NCI-H2196 treated with DMSO at 0.1 percent for 48 hours (cell line): ENCODE data around the gene TLK1.
"Not testable (repeated sequence)": the region's sequence is repeated elsewhere in the genome, so short reads cannot be mapped to it uniquely, and the experiment has no call there.

Experiments
- DNase-seq: peaks from one replicate; lab custom pipeline; 2025; ENCODE audit not compliant: unreplicated experiment; lab: John Stamatoyannopoulos, UW

Gene TLK1

DNA sequence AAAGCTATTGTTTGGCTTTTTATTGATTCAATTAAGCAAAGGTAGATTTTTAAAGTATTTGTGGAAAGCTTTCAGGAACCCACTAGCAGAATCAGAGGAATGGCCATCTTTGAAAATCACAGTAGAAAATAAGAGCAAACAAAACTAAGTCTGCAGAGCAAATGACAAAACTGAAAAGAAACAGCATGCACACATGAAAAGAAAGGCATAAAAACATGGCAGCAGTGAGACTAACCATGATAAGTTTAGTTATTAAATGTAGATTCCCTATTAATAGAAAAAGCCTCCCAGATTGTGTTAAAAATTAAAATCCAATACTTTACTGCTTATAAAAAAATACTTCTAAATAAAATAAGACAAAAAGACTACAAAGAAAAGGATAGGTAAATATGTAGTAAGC, 9.1 kb upstream of the TLK1 start:
- no peak for DNase-seq

DNA sequence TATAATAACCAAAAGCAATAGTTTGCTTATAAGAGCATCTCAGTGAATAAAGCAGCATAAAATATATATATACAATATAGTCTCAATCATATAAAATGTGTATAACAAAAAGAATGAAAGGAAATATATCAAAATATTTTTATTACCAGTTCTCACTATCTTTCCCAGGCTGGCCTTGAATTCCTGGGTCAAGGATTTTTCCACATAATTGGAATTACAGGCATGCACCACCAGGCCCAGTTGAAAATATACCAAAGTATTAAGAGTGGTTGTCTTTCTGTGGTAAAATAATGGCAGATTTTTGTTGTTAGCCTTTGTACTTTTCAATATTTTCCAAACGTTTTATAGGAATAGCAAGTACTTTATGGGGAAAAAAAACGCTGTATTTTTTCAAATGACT, 8.6 kb upstream of the TLK1 start:
- DNase-seq, result no peak

GRCh38 chr2:171167352-171167997, 6.8 kb upstream of the TLK1 start:
- no peak for DNase-seq

DNA sequence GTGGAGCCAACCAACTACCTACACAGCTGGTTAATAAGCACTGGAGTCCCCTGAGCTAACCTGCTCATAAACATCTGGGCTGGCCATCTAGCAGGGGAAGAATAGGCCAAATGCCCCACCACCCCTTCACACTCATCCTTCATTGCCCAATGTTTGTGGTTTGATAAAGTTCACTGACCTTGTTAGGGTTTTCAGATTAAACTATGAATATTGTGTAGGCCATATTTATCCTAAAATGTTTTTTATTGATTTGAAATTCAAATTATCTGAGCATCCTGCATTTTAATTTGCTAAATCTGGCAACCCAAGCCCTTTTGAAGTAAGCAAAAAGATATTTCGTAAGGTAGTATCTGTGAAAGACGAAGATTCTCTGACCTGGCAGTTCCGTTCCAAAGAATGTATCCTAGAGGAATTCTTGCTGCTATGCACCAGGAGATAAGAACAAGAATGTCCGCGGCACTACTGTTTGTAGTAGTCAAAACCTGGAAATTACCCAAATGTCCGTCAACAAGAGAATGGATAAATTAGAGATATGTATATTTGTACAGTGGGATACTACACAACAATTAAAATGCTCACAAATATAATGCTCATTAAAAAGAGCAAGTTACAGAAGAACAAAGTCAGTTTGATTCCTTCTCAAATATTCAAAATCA, 5.8 kb upstream of the TLK1 start:
- no peak for DNase-seq

DNA sequence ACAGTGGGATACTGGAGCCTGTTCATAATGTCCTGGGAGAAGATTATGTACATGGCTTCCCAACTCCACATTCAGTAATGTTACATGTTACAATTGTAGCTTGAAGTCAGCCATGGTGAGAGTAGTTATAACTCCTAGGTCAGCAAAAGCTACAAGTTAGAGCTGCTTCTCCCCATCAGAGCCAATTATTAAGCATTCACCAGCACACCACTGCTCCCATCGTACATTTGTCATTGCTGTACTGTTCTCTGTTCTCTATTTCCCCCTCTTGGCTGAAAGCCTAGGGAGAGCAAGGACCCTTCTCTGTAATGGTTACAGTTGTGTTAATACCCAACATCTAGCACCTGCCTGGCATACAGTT, 5.3 kb upstream of the TLK1 start:
- no peak for DNase-seq

DNA sequence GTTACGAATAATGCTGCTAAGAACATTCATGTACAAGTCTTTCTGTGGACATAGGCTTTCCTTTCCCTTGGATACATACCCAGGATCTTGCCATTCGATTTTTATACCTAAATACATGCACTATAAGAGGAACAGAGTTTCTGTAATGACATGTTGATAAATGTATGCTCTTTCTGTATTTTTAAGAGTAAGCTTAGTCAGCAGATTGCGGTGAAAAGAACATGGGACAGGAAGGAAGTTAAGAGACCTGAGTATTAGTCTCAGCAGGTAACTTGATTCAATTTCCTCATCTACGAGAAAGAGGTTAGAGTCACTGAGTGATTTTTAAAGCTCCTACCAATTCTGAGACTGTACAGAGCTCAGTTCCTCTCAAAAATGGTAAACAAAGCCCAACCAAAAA, 2.6 kb upstream of the TLK1 start:
- DNase-seq, result no peak

- not testable (repeated sequence) for DNase-seq
These were observed 2.0 kb upstream of the TLK1 start for GRCh38 chr2:171162522-171163197.

GRCh38 chr2:171160956-171161740, 455 bp upstream of the TLK1 start:
- DNase-seq, result peak; percentile 70

DNA sequence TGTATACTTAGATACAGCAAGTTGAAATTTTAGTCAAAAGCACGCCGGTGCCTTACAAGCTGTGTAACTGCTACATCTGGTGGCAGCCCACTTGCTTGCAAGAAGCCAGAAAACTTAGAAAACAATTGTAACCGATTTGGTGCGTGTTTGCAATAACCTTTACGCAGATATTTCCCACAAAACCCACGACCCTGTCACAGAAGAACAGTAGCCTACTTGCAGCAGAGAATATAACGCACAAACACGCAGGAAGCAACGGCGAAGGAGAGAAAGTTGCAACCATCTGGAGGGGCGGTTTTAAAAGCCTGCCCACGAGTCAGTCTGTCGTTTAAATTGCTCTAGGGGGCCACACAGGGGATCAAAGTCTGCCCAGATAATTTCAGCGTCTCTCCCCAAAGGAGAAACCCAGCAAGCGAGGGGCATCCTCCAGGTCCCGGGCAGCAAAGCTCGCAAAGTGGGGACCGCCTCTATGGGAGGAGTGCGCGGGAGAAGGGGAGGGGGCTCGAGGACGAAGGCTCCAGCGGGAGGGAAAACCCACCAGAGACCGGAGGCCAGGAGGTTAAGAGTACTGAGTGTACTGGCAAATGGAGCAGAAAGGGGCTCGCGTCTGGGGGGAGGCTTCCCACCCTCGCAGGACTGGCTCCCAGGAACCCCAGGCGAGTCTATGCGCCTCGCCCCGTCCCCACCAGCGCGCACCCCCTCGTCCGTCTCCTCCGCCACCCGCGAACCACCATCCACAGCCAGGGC, 1.1 kb downstream of the TLK1 start:
- peak; percentile 9 for DNase-seq

- DNase-seq, result no peak
These were observed 1.8 kb downstream of the TLK1 start for GRCh38 chr2:171158790-171159371.

GRCh38 chr2:171158036-171158789, 2.5 kb downstream of the TLK1 start:
- no peak for DNase-seq

- DNase-seq, result no peak
These were observed 3.6 kb downstream of the TLK1 start for GRCh38 chr2:171157109-171157500.

DNA sequence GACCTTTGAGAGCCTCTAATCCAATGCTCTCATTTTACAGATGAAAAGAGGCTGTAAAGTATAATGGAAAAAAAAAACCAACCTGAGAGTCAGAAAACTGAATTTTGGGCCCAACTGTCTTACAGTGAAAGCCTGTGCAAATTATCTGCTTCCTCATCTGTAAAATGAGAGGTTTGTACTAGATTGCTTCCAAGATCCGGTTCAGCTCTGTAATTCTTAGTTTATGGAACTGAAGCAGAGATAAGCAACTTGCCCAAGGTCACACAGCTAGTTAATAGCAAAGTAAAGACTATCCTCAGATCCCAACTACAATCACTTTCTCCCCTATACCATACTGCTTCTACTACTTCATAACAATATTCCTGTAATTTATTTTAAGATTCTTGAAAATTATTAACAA, 6.3 kb downstream of the TLK1 start:
- DNase-seq, result no peak

DNA sequence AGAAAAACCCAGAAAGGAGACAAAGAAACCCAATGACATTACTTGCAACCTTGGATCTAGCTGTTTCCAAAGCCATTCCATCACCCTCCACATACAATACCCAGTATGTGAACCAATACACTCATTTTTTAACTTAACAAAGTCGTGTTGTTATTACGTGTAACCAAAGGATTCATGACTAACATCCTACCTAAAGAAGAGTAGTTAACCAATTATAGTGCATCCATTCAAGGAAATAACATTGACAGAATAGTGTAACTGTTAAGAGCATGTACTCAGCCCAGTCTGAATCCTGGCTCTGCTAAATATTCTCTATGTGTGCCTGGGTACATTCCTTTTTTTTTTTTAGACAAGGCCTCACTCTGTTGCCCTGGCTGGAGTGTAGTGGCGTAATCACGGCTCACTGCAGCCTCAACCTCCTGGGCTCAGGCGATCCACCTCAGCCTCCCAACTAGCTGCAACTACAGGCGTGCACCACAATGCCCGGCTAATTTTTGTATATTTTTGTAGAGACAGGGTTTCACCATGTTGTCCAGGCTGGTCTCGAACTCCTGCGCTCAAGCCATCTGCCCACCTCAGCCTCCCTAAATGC, 9.9 kb downstream of the TLK1 start:
- no peak for DNase-seq

- DNase-seq, result no peak
These were observed 10.6 kb downstream of the TLK1 start for GRCh38 chr2:171149986-171150693.

DNA sequence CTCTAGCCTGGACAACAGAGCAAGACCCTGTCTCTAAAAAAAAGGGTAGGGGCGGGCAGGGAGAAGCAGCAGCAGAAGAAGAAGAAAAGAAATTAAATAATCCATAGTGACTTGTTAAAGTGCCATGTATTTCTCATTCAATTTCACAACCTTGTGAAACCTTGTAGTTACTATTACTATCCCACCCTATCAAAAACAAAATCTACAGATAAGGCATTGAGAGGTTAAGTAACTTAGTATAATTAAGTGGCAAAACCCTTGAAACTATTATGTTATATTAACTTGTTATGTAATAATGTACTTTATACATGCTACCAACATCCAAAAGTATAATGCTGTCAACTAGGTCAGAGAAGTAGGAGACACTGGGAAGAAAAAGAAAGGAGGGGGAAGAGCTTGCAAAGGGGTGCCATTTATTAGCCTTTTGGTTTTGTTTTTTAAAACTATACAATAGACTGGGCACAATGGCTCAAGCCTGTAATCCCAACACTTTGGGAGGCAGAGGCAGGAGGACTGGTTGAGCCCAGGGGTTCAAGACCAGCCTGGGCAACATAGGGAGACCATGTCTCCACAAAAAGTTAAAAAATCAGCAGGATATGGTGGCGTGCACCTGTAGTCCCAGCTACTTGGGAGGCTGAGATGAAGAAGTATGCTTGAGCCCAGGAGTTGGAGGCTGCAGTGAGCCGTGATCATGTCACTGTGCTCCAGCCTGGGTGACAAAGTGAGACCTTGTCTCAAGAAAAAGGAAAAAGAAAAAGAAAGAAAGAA, 11.3 kb downstream of the TLK1 start:
- DNase-seq, result no peak

GRCh38 chr2:171147081-171147480, 13.6 kb downstream of the TLK1 start:
- no peak for DNase-seq

DNA sequence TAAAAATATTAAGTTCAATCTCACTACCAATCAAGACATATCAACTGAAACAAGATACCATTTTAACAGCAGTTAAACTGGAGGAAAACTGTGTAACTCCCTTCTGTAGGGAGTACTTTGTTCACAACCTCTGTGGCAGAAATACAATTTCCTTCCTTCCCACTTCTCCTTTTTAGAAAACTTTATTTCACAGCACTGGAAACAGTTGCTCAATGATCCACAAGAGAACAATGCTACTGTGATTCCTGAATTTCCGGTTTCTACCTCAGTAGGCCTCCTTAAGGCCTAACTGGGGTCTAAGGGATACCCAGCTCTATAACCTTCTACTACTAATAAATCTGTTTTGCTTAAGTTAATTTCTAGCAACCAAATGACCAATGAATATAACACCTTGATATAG, 14.1 kb downstream of the TLK1 start:
- no peak for DNase-seq
